A549 (cell line): ENCODE data around the gene GPR171. TPM values are rescaled to one million over a fixed set of nuclear protein-coding genes. Genes with fewer than 3 reads are reported as not detected.

Experiments
- ATAC-seq, 2 experiments: fragments of 200-7000 bp in 1 of 2; fragments of >200 bp in 1 of 2; cut with Nextera tagmentation in 1 of 2; cut with Tn5 transposase in 1 of 2; 3 replicates each; pipeline versions ENCODE4 v1.8.0 to v1.9.1; 2018 to 2020; ENCODE audit warnings: mild to moderate bottlenecking in 1 of 2, moderate library complexity in 1 of 2
- CTCF ChIA-PET: fragments of 300-600 bp; sonication (Branson Sonifier 250); formaldehyde crosslinking; extraction: SDS; loops from one replicate; lab custom pipeline; 2021; ENCODE audit warnings: antibody characterized with exemption, inconsistent platforms; lab: Yijun Ruan, JAX
- POLR2A ChIA-PET: fragments of 350-600 bp; formaldehyde crosslinking; extraction: SDS; loops from one replicate; lab custom pipeline; 2021; ENCODE audit warnings: antibody characterized with exemption, inconsistent platforms; lab: Yijun Ruan, JAX
- DNase-seq, 2 experiments: peaks; one replicate each; pipeline versions ENCODE4 v3.0.0 to v3.0.0-alpha.2; 2011 to 2016; ENCODE audit warnings: low read depth in 1 of 2, low spot score in 1 of 2
- FAIRE-seq: peaks from 2 replicates; lab custom pipeline; 2011; peaks lifted over from hg19 to GRCh38; lab: Jason Lieb, UNC
- H3K27ac ChIP-seq, 2 experiments: fragments of >200 bp; sonication (Bioruptor Twin); formaldehyde crosslinking; 3 replicates each; pipeline ENCODE4 v1.5.1; 2016 to 2017
- H3K4me1 ChIP-seq: fragments of >200 bp; sonication (Bioruptor Twin); formaldehyde crosslinking; 3 replicates; pipeline ENCODE4 v1.6.1; 2016
- H3K4me2 ChIP-seq: fragments of >200 bp; sonication (Bioruptor Twin); formaldehyde crosslinking; 3 replicates; pipeline ENCODE4 v1.6.1; 2016
- H3K4me3 ChIP-seq: fragments of >200 bp; sonication (Bioruptor Twin); formaldehyde crosslinking; 3 replicates; pipeline ENCODE4 v1.5.1; 2016
- H3K9me3 ChIP-seq: fragments of >200 bp; sonication (Bioruptor Twin); formaldehyde crosslinking; 3 replicates; pipeline ENCODE4 v1.6.1; 2016
- BCL3 ChIP-seq: fragments of >200 bp; sonication (Bioruptor Twin); formaldehyde crosslinking; IDR thresholded peaks from 3 replicates; pipeline ENCODE4 v1.6.1; 2016
- CBX2 ChIP-seq: fragments of 200-600 bp; sonication (generic); IDR thresholded peaks from 2 replicates; pipeline ENCODE4 v1.6.1; 2016; ENCODE audit warnings: low read depth, mild to moderate bottlenecking, borderline replicate concordance
- CHD4 ChIP-seq: fragments of 200-600 bp; sonication (generic); IDR thresholded peaks from 2 replicates; pipeline ENCODE4 v1.6.1; 2016; ENCODE audit warnings: antibody characterized with exemption, mild to moderate bottlenecking, borderline replicate concordance
- E2F6 ChIP-seq: IDR thresholded peaks from 2 replicates; pipeline ENCODE4 v1.6.1; 2012; ENCODE audit warnings: low read depth, borderline replicate concordance
- EP300 ChIP-seq, 2 experiments: fragments of >200 bp; sonication (Bioruptor Twin); formaldehyde crosslinking; IDR thresholded peaks; 2 replicates in 1 of 2; 3 replicates in 1 of 2; pipeline ENCODE4 v1.6.1; 2016 to 2017
- FOXS1 ChIP-seq: fragments of 250-450 bp; sonication (Bioruptor Pico); IDR thresholded peaks from 2 replicates; pipeline ENCODE4 v1.5.0; 2020; ENCODE audit warnings: mild to moderate bottlenecking, moderate library complexity
- GATA3 ChIP-seq: IDR thresholded peaks from 2 replicates; pipeline ENCODE4 v1.6.1; 2012; ENCODE audit warnings: borderline replicate concordance
- HDAC2 ChIP-seq: fragments of 200-600 bp; sonication (generic); IDR thresholded peaks from 2 replicates; pipeline ENCODE4 v1.6.1; 2016
- HOXB13 ChIP-seq: fragments of 250-450 bp; sonication (Bioruptor Pico); IDR thresholded peaks from 2 replicates; pipeline ENCODE4 v1.5.0; 2020; ENCODE audit warnings: low read depth, mild to moderate bottlenecking, moderate library complexity
- KDM5A ChIP-seq: fragments of 200-600 bp; sonication (generic); IDR thresholded peaks from 2 replicates; pipeline ENCODE4 v1.6.1; 2016; ENCODE audit warnings: antibody characterized with exemption, mild to moderate bottlenecking
- MAX ChIP-seq: IDR thresholded peaks from 2 replicates; pipeline ENCODE4 v1.6.1; 2012
- MAZ ChIP-seq: fragments of 150-350 bp; IDR thresholded peaks from 2 replicates; pipeline ENCODE4 v1.6.1; 2014; ENCODE audit warnings: antibody characterized with exemption, low read depth, low read length, borderline replicate concordance
- NFE2L2 ChIP-seq: fragments of 150-350 bp; conservative IDR thresholded peaks from 2 replicates; pipeline ENCODE4 v1.6.1; 2014; ENCODE audit warnings: low read length
- NPAS2 ChIP-seq: fragments of 250-450 bp; sonication (Bioruptor Pico); IDR thresholded peaks from 2 replicates; pipeline ENCODE4 v1.8.0; 2022; ENCODE audit warnings: mild to moderate bottlenecking, moderate library complexity, borderline replicate concordance
- PBX3 ChIP-seq: IDR thresholded peaks from 2 replicates; pipeline ENCODE4 v1.6.1; 2012
- POLR2AphosphoS2 ChIP-seq: conservative IDR thresholded peaks from 2 replicates; pipeline ENCODE4 v1.6.1; 2012; ENCODE audit warnings: low read length, improper control_type of control experiment, inconsistent platforms
- RCOR1 ChIP-seq: fragments of 150-350 bp; IDR thresholded peaks from 2 replicates; pipeline ENCODE4 v1.6.1; 2014; ENCODE audit warnings: antibody characterized with exemption, low read length, low read depth
- RFX5 ChIP-seq: fragments of 450-650 bp; IDR thresholded peaks from 2 replicates; pipeline ENCODE4 v1.7.1; 2014; ENCODE audit warnings: antibody characterized with exemption, mild to moderate bottlenecking, moderate library complexity
- SMC3 ChIP-seq: fragments of >200 bp; sonication (Bioruptor Twin); formaldehyde crosslinking; IDR thresholded peaks from 3 replicates; pipeline ENCODE4 v1.6.1; 2018; ENCODE audit warnings: inconsistent platforms
- ZC3H11A ChIP-seq: fragments of 450-650 bp; IDR thresholded peaks from 2 replicates; pipeline ENCODE4 v1.6.1; 2014; ENCODE audit warnings: antibody characterized with exemption, mild to moderate bottlenecking
- ZFP36 ChIP-seq: fragments of 450-650 bp; IDR thresholded peaks from 2 replicates; pipeline ENCODE4 v1.6.1; 2014; ENCODE audit warnings: borderline replicate concordance; ENCODE audit not compliant: partially characterized antibody
- WGBS: methylation state at CpG from one replicate; pipeline ENCODE4 v1.1.6; 2017; ENCODE audit errors: missing lambda C conversion rate; 5-methylcytosine and 5-hydroxymethylcytosine counted together
- polyA minus RNA-seq: library from RNA; depleted of rRNA, polyadenylated mRNA; stranded (reverse); fragments of >200 nt; gene quantifications from 2 replicates; pipeline ENCODE4 v1.2.3, GENCODE V29; 2011; rRNA and poly(A)+ RNA removed
- polyA plus RNA-seq, 4 experiments: library from polyadenylated mRNA; depleted of rRNA in 3 of 4; stranded (reverse); fragments of >200 nt; fragmentation: RNase III in 1 of 4; extraction: RNeasy Plus Mini Kit Qiagen cat#74134 plus additional on column Dnase treatment in 1 of 4; gene quantifications; 2 replicates in 3 of 4; 3 replicates in 1 of 4; pipeline ENCODE4 v1.2.3, GENCODE V29; 2011 to 2017
- TF ChIP-seq, protein P1 (sequence below): fragments of 150-350 bp; IDR thresholded peaks from 2 replicates; pipeline ENCODE4 v1.6.1; 2014; ENCODE audit warnings: low read depth, mild to moderate bottlenecking, low read length
- TF ChIP-seq, protein P2 (sequence below): fragments of 250-450 bp; sonication (Bioruptor Pico); IDR thresholded peaks from 2 replicates; pipeline ENCODE4 v1.5.0; 2020; ENCODE audit warnings: low read depth, mild to moderate bottlenecking, moderate library complexity
- TF ChIP-seq, protein P3 (sequence below): fragments of >200 bp; sonication (Bioruptor Twin); formaldehyde crosslinking; IDR thresholded peaks from 2 replicates; pipeline ENCODE4 v1.6.1; 2016
- TF ChIP-seq, protein P4 (sequence below): fragments of 250-450 bp; sonication (Bioruptor Pico); IDR thresholded peaks from 2 replicates; pipeline ENCODE4 v1.5.0; 2021; ENCODE audit warnings: mild to moderate bottlenecking, moderate library complexity, borderline replicate concordance

The GPR171 gene, protein sequence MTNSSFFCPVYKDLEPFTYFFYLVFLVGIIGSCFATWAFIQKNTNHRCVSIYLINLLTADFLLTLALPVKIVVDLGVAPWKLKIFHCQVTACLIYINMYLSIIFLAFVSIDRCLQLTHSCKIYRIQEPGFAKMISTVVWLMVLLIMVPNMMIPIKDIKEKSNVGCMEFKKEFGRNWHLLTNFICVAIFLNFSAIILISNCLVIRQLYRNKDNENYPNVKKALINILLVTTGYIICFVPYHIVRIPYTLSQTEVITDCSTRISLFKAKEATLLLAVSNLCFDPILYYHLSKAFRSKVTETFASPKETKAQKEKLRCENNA
- polyA plus RNA-seq (2011; rRNA removed): not detected in 2 replicates
- not detected in 2 replicates for polyA plus RNA-seq (2012; cell fraction: cytosol; rRNA removed)
- polyA plus RNA-seq (2012; cell fraction: nucleus; rRNA removed): not detected in 2 replicates
- polyA plus RNA-seq (2017; fragmentation: RNase III; extraction: RNeasy Plus Mini Kit Qiagen cat#74134 plus additional on column Dnase treatment): not detected in 3 replicates
- polyA minus RNA-seq: not detected in 2 replicates

GRCh38 chr3:151203051-151203420, at the start of gene GPR171:
TSS of gene GPR171 (minus strand) at chr3:151203216. CDS start at chr3:151199386, 3,830 bp downstream.
- Histone ChIP-seq H3K4me1 (peaks cover 9% of the 10 kb centered on the region; the same call in 2 of the 3 replicates), H3K4me3 (no peak within 1 kb of the TSS), H3K27ac (no peak within 1 kb of the TSS), H3K4me2 (no peak within 1 kb of the TSS), H3K9me3 (no peaks in the 10 kb centered on the region)
- POLR2A ChIA-PET: no interaction called here
- TF ChIP-seq NFE2L2 (no peak), GATA3 (no peak), ZFP36 (no peak), E2F6 (no peak), CHD4 (no peak), MAX (no peak), ZC3H11A (no peak), RFX5 (no peak), MAZ (no peak), PBX3 (no peak), KDM5A (no peak), HOXB13 (no peak), NPAS2 (no peak), BCL3 (no peak), SMC3 (no peak), EP300 (IDR thresholded peaks at IDR 0.05) (no peak), POLR2AphosphoS2 (no peak)
- TF ChIP-seq, protein P1, sequence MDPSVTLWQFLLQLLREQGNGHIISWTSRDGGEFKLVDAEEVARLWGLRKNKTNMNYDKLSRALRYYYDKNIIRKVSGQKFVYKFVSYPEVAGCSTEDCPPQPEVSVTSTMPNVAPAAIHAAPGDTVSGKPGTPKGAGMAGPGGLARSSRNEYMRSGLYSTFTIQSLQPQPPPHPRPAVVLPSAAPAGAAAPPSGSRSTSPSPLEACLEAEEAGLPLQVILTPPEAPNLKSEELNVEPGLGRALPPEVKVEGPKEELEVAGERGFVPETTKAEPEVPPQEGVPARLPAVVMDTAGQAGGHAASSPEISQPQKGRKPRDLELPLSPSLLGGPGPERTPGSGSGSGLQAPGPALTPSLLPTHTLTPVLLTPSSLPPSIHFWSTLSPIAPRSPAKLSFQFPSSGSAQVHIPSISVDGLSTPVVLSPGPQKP: no peak
- TF ChIP-seq, protein P2, sequence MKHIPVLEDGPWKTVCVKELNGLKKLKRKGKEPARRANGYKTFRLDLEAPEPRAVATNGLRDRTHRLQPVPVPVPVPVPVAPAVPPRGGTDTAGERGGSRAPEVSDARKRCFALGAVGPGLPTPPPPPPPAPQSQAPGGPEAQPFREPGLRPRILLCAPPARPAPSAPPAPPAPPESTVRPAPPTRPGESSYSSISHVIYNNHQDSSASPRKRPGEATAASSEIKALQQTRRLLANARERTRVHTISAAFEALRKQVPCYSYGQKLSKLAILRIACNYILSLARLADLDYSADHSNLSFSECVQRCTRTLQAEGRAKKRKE: no peak
- ATAC-seq (no peak), DNase-seq (no peak), FAIRE-seq (no peak)
- CTCF ChIA-PET: interaction anchor here (0.8 to 1.9 kb wide), 3 partner anchors 10 to 36 kb away, joined by 3 to 4 read pairs (median 4); no protein-coding TSS in a partner anchor
- WGBS: 88% methylated on average over 3 of the region's 3 CpGs

- ChIA-PET CTCF (interaction anchor here (1.1 to 1.8 kb wide), 2 partner anchors 20 to 21 kb away, joined by 3 to 13 read pairs; no protein-coding TSS in a partner anchor), POLR2A (no interaction called here)
- WGBS: 25% methylated on average over 3 of the region's 3 CpGs
- ATAC-seq: no peak
- H3K4me3 ChIP-seq: no peak overlapping the region
- no peaks in the 10 kb centered on the region for H3K9me3 ChIP-seq
- H3K27ac ChIP-seq: no peak overlapping the region
- H3K4me2 ChIP-seq: no peak overlapping the region
- no peak for DNase-seq
- TF ChIP-seq, protein P3, sequence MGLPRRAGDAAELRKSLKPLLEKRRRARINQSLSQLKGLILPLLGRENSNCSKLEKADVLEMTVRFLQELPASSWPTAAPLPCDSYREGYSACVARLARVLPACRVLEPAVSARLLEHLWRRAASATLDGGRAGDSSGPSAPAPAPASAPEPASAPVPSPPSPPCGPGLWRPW: no peak
- TF ChIP-seq E2F6: no peak
- no peak for TF ChIP-seq CBX2
- no peak for TF ChIP-seq RCOR1
- TF ChIP-seq, protein P1: no peak
- TF ChIP-seq HDAC2: no peak
- no peak for TF ChIP-seq FOXS1
- TF ChIP-seq, protein P4, sequence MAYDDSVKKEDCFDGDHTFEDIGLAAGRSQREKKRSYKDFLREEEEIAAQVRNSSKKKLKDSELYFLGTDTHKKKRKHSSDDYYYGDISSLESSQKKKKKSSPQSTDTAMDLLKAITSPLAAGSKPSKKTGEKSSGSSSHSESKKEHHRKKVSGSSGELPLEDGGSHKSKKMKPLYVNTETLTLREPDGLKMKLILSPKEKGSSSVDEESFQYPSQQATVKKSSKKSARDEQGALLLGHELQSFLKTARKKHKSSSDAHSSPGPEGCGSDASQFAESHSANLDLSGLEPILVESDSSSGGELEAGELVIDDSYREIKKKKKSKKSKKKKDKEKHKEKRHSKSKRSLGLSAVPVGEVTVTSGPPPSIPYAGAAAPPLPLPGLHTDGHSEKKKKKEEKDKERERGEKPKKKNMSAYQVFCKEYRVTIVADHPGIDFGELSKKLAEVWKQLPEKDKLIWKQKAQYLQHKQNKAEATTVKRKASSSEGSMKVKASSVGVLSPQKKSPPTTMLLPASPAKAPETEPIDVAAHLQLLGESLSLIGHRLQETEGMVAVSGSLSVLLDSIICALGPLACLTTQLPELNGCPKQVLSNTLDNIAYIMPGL (CRISPR knock-in tag): no peak
- TF ChIP-seq, all 56 proteins: peak for 0
- H3K4me1 ChIP-seq: no peaks in the 10 kb centered on the region
- FAIRE-seq: no peak
These were observed 45.8 kb upstream of the GPR171 start for GRCh38 chr3:151248772-151249337.
